SK-N-SH (cell line): ENCODE measurements around the gene TGM3. TPM values are rescaled to one million over a fixed set of nuclear protein-coding genes. Genes with fewer than 3 reads are reported as not detected.

ENCODE experiments used
- CTCF ChIA-PET: fragments of 300-600, 350-600 bp; formaldehyde crosslinking; extraction: SDS; loops from one replicate; lab custom pipeline; 2021; lab: Yijun Ruan, JAX
- POLR2A ChIA-PET: fragments of 350-600 bp; sonication (Branson Sonifier 250); formaldehyde crosslinking; extraction: SDS; loops from one replicate; lab custom pipeline; 2020; ENCODE audit warnings: antibody characterized with exemption, inconsistent platforms; lab: Yijun Ruan, JAX
- DNase-seq: peaks from one replicate; pipeline ENCODE4 v3.0.0; 2012
- H2AFZ ChIP-seq: fragments of 200-600 bp; sonication (generic); 2 replicates; pipeline ENCODE4 v1.8.1; 2016; ENCODE audit warnings: antibody characterized with exemption, mild to moderate bottlenecking, low read depth
- H3F3A ChIP-seq: fragments of 200-600 bp; sonication (generic); replicated peaks from 2 replicates; pipeline ENCODE3; 2016; ENCODE audit warnings: antibody characterized with exemption, mild to moderate bottlenecking; ENCODE audit not compliant: insufficient read depth
- H3K27ac ChIP-seq, 2 experiments: fragments of 200-500 bp in 1 of 2; fragments of 200-600 bp in 1 of 2; sonication (Bioruptor generic) in 1 of 2; sonication (generic), shearing (Covaris generic) in 1 of 2; 2 replicates each; pipeline versions ENCODE4 v1.5.1 to v1.6.1; 2014 to 2016; ENCODE audit warnings: low read depth in 2 of 2, inconsistent platforms in 1 of 2, low read length in 1 of 2, mild to moderate bottlenecking in 1 of 2, mixed read lengths in 1 of 2
- H3K27me3 ChIP-seq: fragments of 200-600 bp; sonication (generic), shearing (Covaris generic); 2 replicates; pipeline ENCODE4 v1.6.1; 2016; ENCODE audit warnings: mixed run types; ENCODE audit not compliant: insufficient read depth
- H3K36me3 ChIP-seq, 2 experiments: fragments of 200-500 bp in 1 of 2; fragments of 200-600 bp in 1 of 2; sonication (Bioruptor generic) in 1 of 2; sonication (generic) in 1 of 2; replicated peaks in 1 of 2; 2 replicates each; pipeline versions ENCODE3 to v1.5.1; 2014 to 2016; ENCODE audit warnings: low read length in 1 of 2, mild to moderate bottlenecking in 1 of 2; ENCODE audit not compliant: insufficient read depth in 2 of 2, control insufficient read depth in 1 of 2
- H3K4me1 ChIP-seq, 2 experiments: fragments of 200-500 bp in 1 of 2; fragments of 200-600 bp in 1 of 2; sonication (Bioruptor generic) in 1 of 2; sonication (generic), shearing (Covaris generic) in 1 of 2; 2 replicates each; pipeline versions ENCODE4 v1.5.1 to v1.6.1; 2014 to 2016; ENCODE audit warnings: low read depth in 1 of 2, low read length in 1 of 2, mixed run types in 1 of 2; ENCODE audit not compliant: insufficient read depth in 2 of 2, control insufficient read depth in 1 of 2
- H3K4me2 ChIP-seq: fragments of 200-600 bp; sonication (generic), shearing (Covaris generic); 2 replicates; pipeline ENCODE4 v1.6.1; 2017; ENCODE audit warnings: mixed run types
- H3K4me3 ChIP-seq, 2 experiments: fragments of 200-500 bp in 1 of 2; fragments of 200-600 bp in 1 of 2; sonication (Bioruptor generic) in 1 of 2; sonication (generic), shearing (Covaris generic) in 1 of 2; 2 replicates each; pipeline versions ENCODE4 v1.5.1 to v1.8.1; 2014 to 2016; ENCODE audit warnings: low read depth in 2 of 2, inconsistent platforms in 1 of 2, low read length in 1 of 2, mild to moderate bottlenecking in 1 of 2, mixed read lengths in 1 of 2, moderate library complexity in 1 of 2
- H3K79me2 ChIP-seq: fragments of 200-600 bp; sonication (generic); 2 replicates; pipeline ENCODE4 v1.8.1; 2017; ENCODE audit warnings: mild to moderate bottlenecking; ENCODE audit not compliant: insufficient read depth
- H3K9ac ChIP-seq: fragments of 200-600 bp; sonication (generic); 2 replicates; pipeline ENCODE4 v1.6.1; 2017; ENCODE audit warnings: mixed run types
- H3K9me2 ChIP-seq: fragments of 200-600 bp; sonication (generic); 2 replicates; pipeline ENCODE4 v1.6.1; 2017; ENCODE audit warnings: mixed run types
- H3K9me3 ChIP-seq: fragments of 200-600 bp; sonication (generic); 2 replicates; pipeline ENCODE4 v1.6.1; 2017; ENCODE audit warnings: mixed run types, mild to moderate bottlenecking, moderate library complexity
- H4K20me1 ChIP-seq: fragments of 200-600 bp; sonication (generic); 2 replicates; pipeline ENCODE4 v1.6.1; 2017; ENCODE audit warnings: mild to moderate bottlenecking, mixed run types; ENCODE audit not compliant: insufficient read depth
- CHD2 ChIP-seq: fragments of 150-350 bp; IDR thresholded peaks from 2 replicates; pipeline ENCODE4 v1.6.1; 2018; ENCODE audit warnings: low read length; ENCODE audit not compliant: partially characterized antibody
- ELF1 ChIP-seq: IDR thresholded peaks from 2 replicates; pipeline ENCODE4 v1.4.0; 2012
- PBX3 ChIP-seq: IDR thresholded peaks from 2 replicates; pipeline ENCODE4; 2012
- POLR2AphosphoS5 ChIP-seq: IDR thresholded peaks from 2 replicates; pipeline ENCODE4 v1.6.1; 2012; ENCODE audit warnings: low read depth, low read length
- TAF1 ChIP-seq: IDR thresholded peaks from 2 replicates; pipeline ENCODE4 v1.6.1; 2012; ENCODE audit warnings: low read depth, mild to moderate bottlenecking, low read length, moderate library complexity, borderline replicate concordance
- WGBS: methylation state at CpG from one replicate; pipeline ENCODE4 v1.1.6; 2017; ENCODE audit warnings: low lambda C conversion rate; 5-methylcytosine and 5-hydroxymethylcytosine counted together
- polyA plus RNA-seq, 3 experiments: library from polyadenylated mRNA; depleted of rRNA; stranded (reverse); fragments of >200 nt; gene quantifications; 2 replicates each; pipeline ENCODE4 v1.2.3, GENCODE V29; 2012

TGM3 gene
- polyA plus RNA-seq, 1 of the 3 experiments (the other 2 are of a cell fraction) = not detected

- Histone ChIP-seq H4K20me1 (no peaks in the 10 kb centered on the region), H3K9ac (no peak overlapping the region), H3K9me3 (no peaks in the 10 kb centered on the region), H3K36me3 (no peaks in the 10 kb centered on the region), H3F3A (peaks cover 19% of the 10 kb centered on the region), H2AFZ (no peak overlapping the region), H3K4me1 (peaks cover 0 to 30% of the 10 kb centered on the region in 2 experiments; a peak in 2 of 4 replicates), H3K4me3 (no peak overlapping the region), H3K27ac (peak overlapping the region in 1 of 2 experiments; percentile 86; a peak in 2 of 4 replicates), H3K27me3 (no peaks in the 10 kb centered on the region), H3K9me2 (no peaks in the 10 kb centered on the region), H3K4me2 (no peak overlapping the region), H3K79me2 (no peaks in the 10 kb centered on the region)
- TF ChIP-seq CHD2 (no peak), ELF1 (no peak), TAF1 (no peak), POLR2AphosphoS5 (no peak), PBX3 (no peak)
- no peak for DNase-seq
- ChIA-PET POLR2A (no interaction called here), CTCF (interaction anchor here (1.1 to 2.7 kb wide), 9 partner anchors 14 to 180 kb away, joined by 3 to 11 read pairs (median 4); no protein-coding TSS in a partner anchor)
- 48% methylated on average over 2 of the region's 4 CpGs for WGBS
These were observed 91.8 kb downstream of the TGM3 start for GRCh38 chr20:2387580-2387979.

Other genes with a start within 250 kb of the TGM3 start
- gene STK35, start 194.2 kb upstream of the TGM3 start, polyA plus RNA-seq (2012; rRNA removed) = 6.7 and 7.5 TPM in 2 replicates
- not detected in 2 replicates for gene TGM6, start 84.9 kb downstream of the TGM3 start, polyA plus RNA-seq (2012; rRNA removed)
- gene SNRPB, start 174.8 kb downstream of the TGM3 start, polyA plus RNA-seq (2012; rRNA removed) = 380 and 455 TPM in 2 replicates
- gene ZNF343, start 212.9 kb downstream of the TGM3 start, polyA plus RNA-seq (2012; rRNA removed) = 11.0 and 16.8 TPM in 2 replicates
- not detected in 2 replicates for gene TMC2, start 240.6 kb downstream of the TGM3 start, polyA plus RNA-seq (2012; rRNA removed)